K562 (cell line): ENCODE data around the gene YPEL3. TPM values are rescaled to one million over a fixed set of nuclear protein-coding genes. Genes with fewer than 3 reads are reported as not detected.

Experiments
- ARID1B ChIP-seq: fragments of 450-650 bp; IDR thresholded peaks from 2 replicates; pipeline ENCODE4 v1.6.1; 2016; ENCODE audit warnings: antibody characterized with exemption, mild to moderate bottlenecking, inconsistent platforms
- ESRRA ChIP-seq: fragments of 450-650 bp; IDR thresholded peaks from 2 replicates; pipeline ENCODE4 v1.6.1; 2014; ENCODE audit warnings: low read depth, mild to moderate bottlenecking, moderate library complexity, borderline replicate concordance
- GABPA ChIP-seq: fragments of 200-800 bp; sonication (Bioruptor generic); conservative IDR thresholded peaks from 2 replicates; pipeline ENCODE4 v1.6.1; 2016; ENCODE audit warnings: low read depth, missing genetic modification characterization, missing compliant biosample characterization
- GATAD2B ChIP-seq: fragments of 450-650 bp; IDR thresholded peaks from 2 replicates; pipeline ENCODE4 v1.6.1; 2017; ENCODE audit warnings: mild to moderate bottlenecking, borderline replicate concordance
- GTF2A2 ChIP-seq: IDR thresholded peaks from 2 replicates; pipeline ENCODE4 v1.6.1; 2016; ENCODE audit warnings: mild to moderate bottlenecking, missing genetic modification characterization, missing compliant biosample characterization
- SIN3A ChIP-seq, 2 experiments: fragments of 150-350 bp in 1 of 2; IDR thresholded peaks; 2 replicates each; pipeline ENCODE4 v1.6.1; 2011 to 2016; ENCODE audit warnings: borderline replicate concordance in 2 of 2, low read depth in 2 of 2, low read length in 2 of 2, mild to moderate bottlenecking in 2 of 2, moderate library complexity in 2 of 2; ENCODE audit not compliant: control insufficient read depth in 1 of 2
- USF1 ChIP-seq: sonication (generic); formaldehyde crosslinking; IDR thresholded peaks from 2 replicates; pipeline ENCODE4 v1.9.0; 2022; ENCODE audit warnings: mild to moderate bottlenecking, missing genetic modification reagents
- ZBTB11 ChIP-seq, 3 experiments: fragments of 200-800 bp in 1 of 3; fragments of 250-450 bp in 1 of 3; fragments of 450-650 bp in 1 of 3; sonication (Bioruptor Pico) in 1 of 3; sonication (Bioruptor generic) in 1 of 3; formaldehyde crosslinking in 1 of 3; IDR thresholded peaks; 2 replicates each; pipeline versions ENCODE4 v1.6.1 to v1.8.0; 2016 to 2022; ENCODE audit warnings: mild to moderate bottlenecking in 2 of 3, missing genetic modification characterization in 2 of 3, missing compliant biosample characterization in 1 of 3, moderate library complexity in 1 of 3
- ZHX1 ChIP-seq: fragments of 150-350 bp; conservative IDR thresholded peaks from 2 replicates; pipeline ENCODE4 v1.6.1; 2014; ENCODE audit warnings: low read length
- ZNF175 ChIP-seq: fragments of 200-800 bp; sonication (Bioruptor generic); IDR thresholded peaks from 2 replicates; pipeline ENCODE4 v1.6.1; 2016; ENCODE audit warnings: low read depth, mild to moderate bottlenecking, missing genetic modification characterization, missing compliant biosample characterization
- ZNF449 ChIP-seq: fragments of 250-450 bp; sonication (Bioruptor Pico); IDR thresholded peaks from 2 replicates; pipeline ENCODE4 v1.8.0; 2022; ENCODE audit warnings: moderate library complexity, mild to moderate bottlenecking, inconsistent platforms
- polyA plus RNA-seq, 8 experiments: library from polyadenylated mRNA; depleted of rRNA in 4 of 8; stranded (reverse) in 5 of 8; unstranded in 3 of 8; fragments of >200 nt; fragmentation: Nextera tagmentation in 2 of 8; fragmentation: Illumina TruSeq in 1 of 8; extraction: Ambion mirVana in 2 of 8; extraction: Trizol in 1 of 8; gene quantifications; 2 replicates each; pipeline versions ENCODE4 v1.2.1 to v1.2.3, GENCODE V29; 2011 to 2014; ENCODE audit warnings: inconsistent platforms in 1 of 8, missing spikeins in 1 of 8
- total RNA-seq, 7 experiments: library from RNA; depleted of rRNA in 6 of 7; stranded (reverse); fragments of >200 nt in 6 of 7; fragmentation: Illumina TruSeq in 2 of 7; extraction: Trizol in 2 of 7; gene quantifications; 2 replicates each; pipeline versions ENCODE4 v1.2.1 to v1.2.3, GENCODE V29; 2011 to 2021; ENCODE audit warnings: low replicate concordance in 1 of 7

The YPEL3 gene
- total and polyA plus RNA-seq, 9 of the 15 experiments (the other 6 are each of a cell fraction or from before 2014, with no cell fraction given), result 0.41 to 15.0 (median 2.9) TPM

- TF ChIP-seq ZNF175, result no peak
- no peak for TF ChIP-seq ZHX1
- no peak for TF ChIP-seq ESRRA
- TF ChIP-seq ZNF449, result 0 out of 2 replicates have a peak, but pooled peaks have one; percentile 42
- TF ChIP-seq SIN3A (IDR thresholded peaks at IDR 0.05; ENCODE audit: borderline replicate concordance in 2 of 2, control insufficient read depth in 1 of 2, low read depth in 2 of 2, low read length in 2 of 2), result peak; percentile 94 to 96
- TF ChIP-seq GTF2A2 (tag), result no peak
- TF ChIP-seq ZBTB11 (CRISPR knock-in tag; IDR thresholded peaks at IDR 0.05), result 0 out of 6 replicates have a peak, but pooled peaks of 1 of the 3 experiments have one; percentile 14
- TF ChIP-seq ARID1B, result peak; percentile 23; the same call in 1 of the 2 replicates
- TF ChIP-seq USF1, result 0 out of 2 replicates have a peak, but pooled peaks have one; percentile 24
- TF ChIP-seq GABPA, result peak; percentile 87
- TF ChIP-seq GATAD2B, result peak; percentile 71; the same call in 1 of the 2 replicates
These were observed at the start of gene YPEL3 (continued) for GRCh38 chr16:30096105-30096861.
